DOHH2 (cell line): ENCODE results near the gene TSHZ2.

Experiments
- CTCF ChIP-seq: fragments of 200-600 bp; sonication (generic); IDR thresholded peaks from one replicate; pipeline ENCODE4 v1.5.1; 2014; ENCODE audit warnings: antibody characterized with exemption, mild to moderate bottlenecking, low read depth, low read length; ENCODE audit not compliant: poor library complexity, severe bottlenecking
- EZH2phosphoT487 ChIP-seq: fragments of 200-600 bp; sonication (generic); IDR thresholded peaks from 2 replicates; pipeline ENCODE4 v1.6.1; 2017; ENCODE audit warnings: borderline replicate concordance, mild to moderate bottlenecking, antibody characterized with exemption, low read length, moderate library complexity, mixed read lengths

GRCh38 chr20:53403029-53403428 is 430.9 kb downstream of the TSHZ2 start:
- TF ChIP-seq EZH2phosphoT487: no peak
- TF ChIP-seq CTCF: no peak
